ENCODE measurements around the gene LDB3.
A peak's percentile ranks its signal among the peaks of the same experiment; 100 is the strongest.

The LDB3 gene

GRCh38 chr10:86709396-86710185 lies 41.3 kb downstream of the LDB3 start:
- Histone ChIP-seq H3K36me3 (no peaks in the 10 kb centered on the region), H3K4me1 (peaks cover 6 to 21% (median 16%) of the 10 kb centered on the region in 10 experiments; a peak in 19 of 20 replicates), H3K9ac (no peak overlapping the region), H4K20me1 (no peaks in the 10 kb centered on the region), H3K27me3 (peaks cover 0 to 26% (median 11%) of the 10 kb centered on the region in 11 experiments; a peak in 14 of 22 replicates), H3K9me3 (replicated peaks in 1 of 11) (no peaks in the 10 kb centered on the region), H3K27ac (no peak overlapping the region), H3K4me2 (peak overlapping the region in 1 of 11 experiments; percentile 91; a peak in 2 of 22 replicates), H3K4me3 (no peak overlapping the region)
- TF ChIP-seq Cebpa-rat (IDR thresholded peaks at IDR 0.05), result no peak

DNA sequence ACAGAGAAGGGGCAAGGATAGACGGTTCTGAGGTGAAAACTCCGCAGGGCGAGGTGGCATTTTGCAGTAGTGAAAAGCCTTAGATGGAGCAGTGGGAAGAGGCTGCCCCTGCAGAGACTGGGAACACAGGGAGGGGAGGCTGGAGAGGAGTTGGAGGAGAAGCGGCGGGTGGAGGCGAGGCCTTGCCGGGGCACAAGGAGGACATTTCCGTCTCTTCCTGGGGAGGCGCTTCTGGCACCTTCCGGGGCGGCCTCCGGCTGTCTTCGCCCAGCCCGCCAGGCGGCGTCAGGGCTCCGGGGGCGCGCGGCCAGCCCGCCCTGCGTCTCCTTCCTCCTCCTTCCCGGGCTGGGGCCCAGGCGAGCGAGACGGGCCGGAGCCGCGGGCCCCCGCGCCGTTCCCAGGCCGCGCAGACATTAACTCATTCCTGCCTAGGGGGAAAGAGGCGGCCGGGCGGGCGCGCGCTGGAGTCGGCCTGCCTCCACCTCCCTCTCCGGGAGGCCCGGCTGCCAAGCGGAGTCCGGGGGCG lies 42.7 kb downstream of the LDB3 start:
- peaks cover 0 to 26% (median 11%) of the 10 kb centered on the region in 11 experiments; a peak in 14 of 22 replicates for H3K27me3 ChIP-seq
- H3K4me1 ChIP-seq, result peaks cover 6 to 21% (median 16%) of the 10 kb centered on the region in 10 experiments; a peak in 19 of 20 replicates
- H3K9ac ChIP-seq, result peak overlapping the region; percentile 78 to 94 (median 86)
- peak overlapping the region; percentile 68 to 84 (median 76) for H3K4me3 ChIP-seq
- no peaks in the 10 kb centered on the region for H3K36me3 ChIP-seq
- H3K9me3 ChIP-seq (replicated peaks in 1 of 11), result no peaks in the 10 kb centered on the region
- peak overlapping the region; percentile 76 to 92 (median 86) for H3K4me2 ChIP-seq
- no peak for TF ChIP-seq Cebpa-rat (IDR thresholded peaks at IDR 0.05)
- H4K20me1 ChIP-seq, result no peaks in the 10 kb centered on the region
- H3K27ac ChIP-seq, result peak overlapping the region; percentile 73 to 93 (median 84)

DNA sequence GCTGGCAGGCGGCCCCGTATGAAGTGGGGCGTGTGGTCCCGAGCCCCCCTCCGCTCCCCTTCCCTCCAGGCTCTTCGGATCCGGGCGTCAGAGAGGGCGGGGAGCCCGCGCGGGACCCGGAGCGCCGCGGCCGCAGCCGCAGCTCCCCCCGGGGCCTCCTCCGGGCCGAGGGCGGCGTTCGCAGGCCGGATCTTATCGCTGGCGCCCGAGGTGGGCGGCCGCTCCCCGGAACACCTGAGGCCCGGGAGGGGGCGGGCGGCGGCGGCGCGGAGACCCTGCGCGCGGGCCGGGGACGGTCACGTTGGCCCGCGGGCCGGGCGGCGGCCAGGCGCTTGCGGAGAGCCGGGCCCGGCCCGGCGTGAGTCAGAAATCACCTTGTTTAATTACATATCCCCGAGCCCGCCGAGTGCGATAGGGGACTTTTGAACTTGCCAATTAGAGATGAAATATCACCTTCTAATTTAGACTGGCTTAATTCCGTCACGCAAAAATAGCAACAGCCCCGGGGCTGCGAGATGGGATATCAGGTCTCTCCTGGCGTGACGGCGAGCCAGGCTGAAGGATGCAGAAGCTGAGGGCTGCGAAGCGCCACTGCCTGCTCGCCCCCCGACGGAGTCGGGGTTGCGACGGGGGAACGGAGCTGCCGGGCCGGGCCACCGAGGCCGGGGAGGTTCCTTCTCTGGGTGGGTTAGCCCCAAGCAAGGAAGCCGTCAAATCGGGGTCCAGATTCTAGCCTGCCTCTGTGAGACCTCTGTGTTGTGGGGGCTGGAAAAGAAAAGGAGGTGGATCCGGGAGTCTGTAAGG lies 43.4 kb downstream of the LDB3 start:
- TF ChIP-seq Cebpa-rat (IDR thresholded peaks at IDR 0.05), result no peak
- H3K27ac ChIP-seq, result peak overlapping the region; percentile 73 to 93 (median 84)
- H3K4me1 ChIP-seq, result peaks cover 6 to 21% (median 16%) of the 10 kb centered on the region in 10 experiments; a peak in 19 of 20 replicates
- H3K27me3 ChIP-seq, result peaks cover 0 to 26% (median 11%) of the 10 kb centered on the region in 11 experiments; a peak in 14 of 22 replicates
- H3K4me2 ChIP-seq, result peak overlapping the region; percentile 76 to 92 (median 86)
- no peaks in the 10 kb centered on the region for H3K9me3 ChIP-seq (replicated peaks in 1 of 11)
- H4K20me1 ChIP-seq, result no peaks in the 10 kb centered on the region
- peak overlapping the region; percentile 68 to 84 (median 76) for H3K4me3 ChIP-seq
- no peaks in the 10 kb centered on the region for H3K36me3 ChIP-seq
- H3K9ac ChIP-seq, result peak overlapping the region; percentile 78 to 94 (median 86)

DNA sequence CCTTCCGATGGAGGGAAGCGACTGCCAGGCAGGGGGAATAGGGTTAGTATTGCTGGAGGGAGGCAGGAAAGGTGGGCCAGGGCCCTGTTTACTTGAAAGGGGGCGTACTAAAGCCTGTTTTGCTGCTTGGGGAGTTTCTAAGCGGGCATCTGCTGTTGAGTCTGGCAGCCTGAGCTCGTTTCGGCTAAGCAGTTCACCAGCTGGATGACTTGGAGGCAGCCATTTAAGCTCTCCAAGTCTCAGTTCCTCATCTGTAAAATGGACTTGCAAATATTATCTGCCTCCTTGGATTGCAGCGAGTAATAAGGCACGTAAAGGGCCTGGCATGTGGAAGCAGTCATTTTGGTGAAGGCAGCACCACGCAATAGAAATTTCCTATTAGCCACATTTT lies 44.0 kb downstream of the LDB3 start:
- Histone ChIP-seq H3K27ac (peak overlapping the region in 9 of 11 experiments; percentile 78 to 93 (median 87); a peak in 16 of 22 replicates), H3K9ac (peak overlapping the region; percentile 78 to 94 (median 86))

GRCh38 chr10:86715156-86715795 lies 47.0 kb downstream of the LDB3 start:
- Histone ChIP-seq H3K4me3 (no peak overlapping the region), H3K4me2 (no peak overlapping the region), H3K4me1 (peaks cover 6 to 21% (median 15%) of the 10 kb centered on the region in 10 experiments; a peak in 19 of 20 replicates), H3K9ac (no peak overlapping the region), H3K27ac (no peak overlapping the region), H4K20me1 (no peaks in the 10 kb centered on the region; a peak in 1 of 22 replicates), H3K27me3 (peaks cover 0 to 26% (median 11%) of the 10 kb centered on the region in 11 experiments; a peak in 14 of 22 replicates), H3K9me3 (replicated peaks in 1 of 11) (no peaks in the 10 kb centered on the region), H3K36me3 (no peaks in the 10 kb centered on the region)
- TF ChIP-seq Cebpa-rat (IDR thresholded peaks at IDR 0.05), result no peak

More for the DNA sequence above, 44.0 kb downstream of the LDB3 start:
- Histone ChIP-seq H3K36me3 (no peaks in the 10 kb centered on the region), H3K4me1 (peaks cover 6 to 21% (median 16%) of the 10 kb centered on the region in 10 experiments; a peak in 19 of 20 replicates), H4K20me1 (no peaks in the 10 kb centered on the region), H3K9me3 (replicated peaks in 1 of 11) (no peaks in the 10 kb centered on the region), H3K4me3 (peak overlapping the region; percentile 68 to 84 (median 76)), H3K27me3 (peaks cover 0 to 26% (median 11%) of the 10 kb centered on the region in 11 experiments; a peak in 14 of 22 replicates), H3K4me2 (peak overlapping the region; percentile 76 to 92 (median 86))
- no peak for TF ChIP-seq Cebpa-rat (IDR thresholded peaks at IDR 0.05)

- Histone ChIP-seq H3K4me2 (no peak overlapping the region), H3K27me3 (peaks cover 0 to 26% (median 11%) of the 10 kb centered on the region in 11 experiments; a peak in 14 of 22 replicates), H3K36me3 (no peaks in the 10 kb centered on the region), H3K4me3 (no peak overlapping the region), H3K4me1 (peaks cover 1 to 17% (median 10%) of the 10 kb centered on the region in 10 experiments; a peak in 19 of 20 replicates), H3K9me3 (replicated peaks in 1 of 11) (no peaks in the 10 kb centered on the region), H4K20me1 (no peaks in the 10 kb centered on the region; a peak in 1 of 22 replicates), H3K27ac (no peak overlapping the region), H3K9ac (no peak overlapping the region)
- no peak for TF ChIP-seq Cebpa-rat (IDR thresholded peaks at IDR 0.05)
Observed at GRCh38 chr10:86715836-86716235, 47.5 kb downstream of the LDB3 start.

GRCh38 chr10:86716466-86716865 lies 48.2 kb downstream of the LDB3 start:
- H3K4me1 ChIP-seq, result peaks cover 0 to 16% (median 8%) of the 10 kb centered on the region in 10 experiments; a peak in 13 of 20 replicates
- no peak overlapping the region for H3K9ac ChIP-seq
- no peaks in the 10 kb centered on the region; a peak in 1 of 22 replicates for H4K20me1 ChIP-seq
- H3K27me3 ChIP-seq, result peaks cover 0 to 25% (median 11%) of the 10 kb centered on the region in 11 experiments; a peak in 14 of 22 replicates
- no peak overlapping the region for H3K27ac ChIP-seq
- TF ChIP-seq Cebpa-rat (IDR thresholded peaks at IDR 0.05), result no peak
- H3K4me3 ChIP-seq, result no peak overlapping the region
- H3K4me2 ChIP-seq, result no peak overlapping the region
- no peaks in the 10 kb centered on the region for H3K9me3 ChIP-seq (replicated peaks in 1 of 11)
- no peaks in the 10 kb centered on the region for H3K36me3 ChIP-seq

DNA sequence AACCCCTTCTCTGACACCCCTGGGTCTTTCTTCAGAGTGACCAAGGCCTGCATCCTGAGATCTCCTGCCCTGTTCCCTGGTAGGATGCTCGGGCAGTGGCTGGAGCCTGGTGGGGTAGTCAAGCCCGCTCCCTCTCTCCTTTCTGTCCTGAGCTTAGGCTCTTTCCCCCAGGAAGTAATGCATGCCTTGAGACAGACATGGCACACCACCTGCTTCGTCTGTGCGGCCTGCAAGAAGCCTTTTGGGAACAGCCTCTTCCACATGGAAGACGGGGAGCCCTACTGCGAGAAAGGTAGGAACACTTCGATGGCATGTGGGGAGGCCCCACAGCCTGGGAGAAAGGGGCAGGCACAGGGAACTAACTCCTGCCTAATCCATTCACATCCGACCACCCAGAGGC lies 50.2 kb downstream of the LDB3 start:
- Histone ChIP-seq H3K36me3 (no peaks in the 10 kb centered on the region), H3K4me2 (no peak overlapping the region), H3K4me3 (no peak overlapping the region), H4K20me1 (no peaks in the 10 kb centered on the region; a peak in 1 of 22 replicates), H3K9ac (no peak overlapping the region), H3K9me3 (replicated peaks in 1 of 11) (no peaks in the 10 kb centered on the region), H3K4me1 (peaks cover 0 to 12% (median 6%) of the 10 kb centered on the region in 10 experiments; a peak in 11 of 20 replicates), H3K27ac (no peak overlapping the region), H3K27me3 (peaks cover 0 to 4% (median 0%) of the 10 kb centered on the region in 11 experiments; a peak in 2 of 22 replicates)
- no peak for TF ChIP-seq Cebpa-rat (IDR thresholded peaks at IDR 0.05)

All from BLaER1 treated with 17β-estradiol and CSF1 and Interleukin-3, amounts not matched to agents 10 nM and 100 nM (cell line).